HL-60/S4 (cell line): ENCODE measurements around the gene LRP1-AS.

Experiments
- in situ Hi-C: fragments of 300-500 bp; cut with MboI; formaldehyde crosslinking; loops from 2 replicates; pipeline ENCODE4 v1.14.3; 2022; ENCODE audit warnings: low sequenced_read_pairs

The LRP1-AS gene

GRCh38 chr12:57146961-57147944, at the start of gene LRP1-AS:
Gene LRP1-AS (minus strand): TSS chr12:57147619.
- in situ Hi-C loops: no loop called here

GRCh38 chr12:57196956-57197355, 49.5 kb upstream of the LRP1-AS start:
- in situ Hi-C loops: loop anchor here (25.0 kb wide), 1 partner anchor 435 kb away; the partner anchor contains the start of genes HSD17B6 and PRIM1

GRCh38 chr12:57196439-57196838, 49.0 kb upstream of the LRP1-AS start:
- in situ Hi-C loops: loop anchor here (25.0 kb wide), 1 partner anchor 434 kb away; the partner anchor contains the start of genes HSD17B6 and PRIM1

DNA sequence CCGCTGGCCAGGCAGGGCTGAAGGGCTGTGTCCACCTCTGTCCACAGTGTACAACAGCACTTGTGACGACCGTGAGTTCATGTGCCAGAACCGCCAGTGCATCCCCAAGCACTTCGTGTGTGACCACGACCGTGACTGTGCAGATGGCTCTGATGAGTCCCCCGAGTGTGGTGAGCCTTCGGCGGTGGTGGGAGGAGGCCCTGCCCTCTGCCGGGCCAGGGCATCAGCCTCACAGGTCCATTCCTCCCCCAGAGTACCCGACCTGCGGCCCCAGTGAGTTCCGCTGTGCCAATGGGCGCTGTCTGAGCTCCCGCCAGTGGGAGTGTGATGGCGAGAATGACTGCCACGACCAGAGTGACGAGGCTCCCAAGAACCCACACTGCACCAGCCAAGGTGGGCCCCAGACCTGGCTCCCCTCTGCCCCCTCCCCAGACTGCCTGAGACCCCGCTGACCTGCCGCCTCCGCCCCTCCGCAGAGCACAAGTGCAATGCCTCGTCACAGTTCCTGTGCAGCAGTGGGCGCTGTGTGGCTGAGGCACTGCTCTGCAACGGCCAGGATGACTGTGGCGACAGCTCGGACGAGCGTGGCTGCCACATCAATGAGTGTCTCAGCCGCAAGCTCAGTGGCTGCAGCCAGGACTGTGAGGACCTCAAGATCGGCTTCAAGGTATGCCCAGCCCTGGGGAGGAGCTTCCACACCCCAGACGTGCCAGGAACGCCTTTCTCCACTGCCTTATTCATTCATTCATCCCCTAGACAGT, 48.4 kb upstream of the LRP1-AS start:
- in situ Hi-C loops: loop anchor here (25.0 kb wide), 1 partner anchor 433 kb away; the partner anchor contains the start of genes HSD17B6 and PRIM1

DNA sequence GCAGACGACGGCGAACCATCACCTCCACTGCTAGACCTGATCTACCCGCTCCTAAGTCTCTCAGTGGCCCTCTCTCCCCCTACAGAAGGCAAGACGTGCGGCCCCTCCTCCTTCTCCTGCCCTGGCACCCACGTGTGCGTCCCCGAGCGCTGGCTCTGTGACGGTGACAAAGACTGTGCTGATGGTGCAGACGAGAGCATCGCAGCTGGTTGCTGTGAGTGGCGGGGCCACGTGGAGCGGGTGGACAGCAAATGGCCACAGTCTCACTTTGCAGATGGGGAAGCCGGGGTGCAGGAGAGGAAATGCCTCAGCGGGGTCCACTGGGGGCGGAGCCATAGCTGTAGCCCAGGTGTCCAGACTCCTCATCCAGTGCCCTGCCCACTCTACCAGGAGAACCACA, 47.8 kb upstream of the LRP1-AS start:
- in situ Hi-C loops: loop anchor here (25.0 kb wide), 1 partner anchor 433 kb away; the partner anchor contains the start of genes HSD17B6 and PRIM1

DNA sequence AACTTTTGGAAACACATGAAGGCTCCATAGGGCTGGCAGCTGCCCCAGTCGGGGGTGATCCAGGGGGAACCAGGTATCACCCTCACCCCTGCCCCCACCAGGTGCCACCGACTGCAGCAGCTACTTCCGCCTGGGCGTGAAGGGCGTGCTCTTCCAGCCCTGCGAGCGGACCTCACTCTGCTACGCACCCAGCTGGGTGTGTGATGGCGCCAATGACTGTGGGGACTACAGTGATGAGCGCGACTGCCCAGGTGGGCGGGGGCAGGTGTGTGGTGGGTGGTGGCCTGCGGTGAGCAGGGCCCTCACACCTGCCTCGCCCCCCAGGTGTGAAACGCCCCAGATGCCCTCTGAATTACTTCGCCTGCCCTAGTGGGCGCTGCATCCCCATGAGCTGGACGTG, 46.8 kb upstream of the LRP1-AS start:
- in situ Hi-C loops: loop anchor here (25.0 kb wide), 1 partner anchor 432 kb away; the partner anchor contains the start of genes HSD17B6 and PRIM1

DNA sequence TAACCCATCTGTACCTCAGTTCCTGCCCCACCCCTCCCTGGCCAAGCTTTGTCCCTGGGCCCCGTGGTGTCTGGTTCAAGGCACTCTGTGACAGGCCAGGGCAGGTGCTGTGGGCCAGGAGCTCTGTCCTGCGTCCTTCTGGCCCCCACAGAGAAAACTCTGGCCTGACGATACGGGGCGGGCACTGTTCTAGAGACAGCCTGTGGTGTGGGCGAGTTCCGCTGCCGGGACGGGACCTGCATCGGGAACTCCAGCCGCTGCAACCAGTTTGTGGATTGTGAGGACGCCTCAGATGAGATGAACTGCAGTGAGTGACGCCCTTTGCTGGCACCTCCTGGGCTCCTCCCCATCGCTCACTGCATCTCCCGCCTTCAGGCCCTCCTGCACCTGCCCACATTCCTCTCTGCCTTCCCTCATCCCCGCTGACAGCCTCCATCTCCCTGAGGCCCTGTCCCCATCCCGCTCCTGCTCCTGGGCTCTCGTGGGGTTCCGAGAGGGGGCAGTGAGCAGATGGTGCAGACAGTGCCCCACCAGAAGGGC, 46.4 kb upstream of the LRP1-AS start:
- in situ Hi-C loops: loop anchor here (25.0 kb wide), 1 partner anchor 431 kb away; the partner anchor contains the start of genes HSD17B6 and PRIM1

- in situ Hi-C loops: loop anchor here (25.0 kb wide), 1 partner anchor 431 kb away; the partner anchor contains the start of genes HSD17B6 and PRIM1
Observed at GRCh38 chr12:57192920-57193319, 45.5 kb upstream of the LRP1-AS start.

- in situ Hi-C loops: loop anchor here (25.0 kb wide), 1 partner anchor 429 kb away; the partner anchor contains the start of genes HSD17B6 and PRIM1
Observed at GRCh38 chr12:57191410-57191809, 44.0 kb upstream of the LRP1-AS start.

DNA sequence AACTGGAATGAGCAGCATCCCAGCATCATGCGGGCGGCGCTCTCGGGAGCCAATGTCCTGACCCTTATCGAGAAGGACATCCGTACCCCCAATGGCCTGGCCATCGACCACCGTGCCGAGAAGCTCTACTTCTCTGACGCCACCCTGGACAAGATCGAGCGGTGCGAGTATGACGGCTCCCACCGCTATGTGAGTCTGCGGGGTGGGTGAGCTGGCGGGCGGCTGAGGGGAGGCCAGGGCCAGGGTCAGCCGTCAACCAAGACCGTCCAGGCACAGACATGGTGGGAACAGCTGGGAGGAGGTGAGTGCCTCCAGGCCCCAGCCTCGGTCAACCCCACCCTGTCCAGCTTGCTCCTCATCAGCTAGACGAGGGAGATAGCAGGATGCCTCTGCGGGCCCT, 43.4 kb upstream of the LRP1-AS start:
- in situ Hi-C loops: loop anchor here (25.0 kb wide), 1 partner anchor 429 kb away; the partner anchor contains the start of genes HSD17B6 and PRIM1

DNA sequence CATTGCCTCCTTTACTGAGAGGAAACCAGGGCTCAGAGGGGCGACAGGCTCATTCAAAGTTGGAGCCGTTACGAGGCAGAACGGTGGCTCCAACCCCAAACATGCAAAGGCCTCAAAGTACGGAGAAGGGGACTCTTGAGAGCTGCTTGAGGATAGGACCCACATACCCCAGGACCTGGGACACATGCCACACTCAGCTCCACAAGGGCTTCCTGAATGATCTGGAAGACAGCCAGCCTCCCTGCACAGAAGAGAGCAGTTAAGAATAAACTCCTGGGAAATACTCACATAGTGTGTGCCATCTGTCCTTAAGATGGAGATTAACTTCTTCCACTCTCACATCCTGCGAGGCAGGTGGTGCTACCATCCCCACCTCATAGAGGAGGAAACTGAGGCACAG, 42.6 kb upstream of the LRP1-AS start:
- in situ Hi-C loops: loop anchor here (25.0 kb wide), 1 partner anchor 428 kb away; the partner anchor contains the start of genes HSD17B6 and PRIM1

DNA sequence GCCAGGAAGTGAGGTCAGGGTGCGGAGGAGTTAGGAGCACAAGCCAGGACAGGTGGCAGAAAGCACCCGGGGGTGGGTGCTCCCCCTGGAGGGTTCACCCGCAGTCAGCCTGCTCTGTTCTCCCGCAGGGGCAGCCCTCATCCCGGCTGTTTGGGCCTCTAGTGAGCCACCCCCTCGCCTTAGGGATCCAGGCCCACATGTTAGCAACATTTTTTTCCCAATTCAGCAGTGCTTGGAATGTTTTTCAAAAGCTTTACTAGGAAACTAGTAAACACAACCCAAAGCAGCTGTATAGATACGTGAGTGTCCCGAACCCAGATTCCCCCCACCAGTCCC, 40.6 kb upstream of the LRP1-AS start:
- in situ Hi-C loops: loop anchor here (25.0 kb wide), 1 partner anchor 426 kb away; the partner anchor contains the start of genes HSD17B6 and PRIM1

GRCh38 chr12:57187222-57188089, 40.0 kb upstream of the LRP1-AS start:
- in situ Hi-C loops: loop anchor here (25.0 kb wide), 1 partner anchor 425 kb away; the partner anchor contains the start of genes HSD17B6 and PRIM1

DNA sequence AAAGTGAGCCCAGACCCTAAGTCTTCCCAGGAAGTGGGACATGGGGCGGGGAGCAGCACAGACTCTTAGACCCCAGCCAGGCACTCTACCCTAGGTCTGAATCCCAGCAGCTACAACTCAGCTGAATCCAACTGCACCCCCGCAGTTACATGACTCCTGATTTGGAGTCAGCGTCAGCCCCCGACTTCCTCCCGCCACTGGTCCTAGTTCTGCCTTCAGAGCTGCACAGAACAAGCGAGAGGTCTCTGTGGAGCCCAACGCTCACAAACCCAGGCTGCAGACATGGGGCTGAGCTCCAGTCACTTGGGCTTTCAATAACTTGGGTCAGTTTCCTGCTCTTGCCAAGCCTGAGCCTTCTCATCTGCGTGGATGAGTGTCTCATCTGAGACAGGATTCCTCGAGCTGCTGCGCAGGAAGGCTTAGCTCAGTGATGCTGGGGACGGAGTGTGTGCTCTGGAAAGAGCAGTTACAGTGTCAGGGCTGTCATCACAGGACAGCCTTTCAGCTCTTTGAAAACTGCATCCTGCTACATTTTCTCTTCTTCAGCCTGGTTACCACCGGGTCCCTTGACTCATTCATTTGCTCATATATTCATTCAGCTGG, 38.6 kb upstream of the LRP1-AS start:
- in situ Hi-C loops: loop anchor here (25.0 kb wide), 1 partner anchor 424 kb away; the partner anchor contains the start of genes HSD17B6 and PRIM1

GRCh38 chr12:57185403-57185802, 38.0 kb upstream of the LRP1-AS start:
- in situ Hi-C loops: loop anchor here (25.0 kb wide), 1 partner anchor 423 kb away; the partner anchor contains the start of genes HSD17B6 and PRIM1

DNA sequence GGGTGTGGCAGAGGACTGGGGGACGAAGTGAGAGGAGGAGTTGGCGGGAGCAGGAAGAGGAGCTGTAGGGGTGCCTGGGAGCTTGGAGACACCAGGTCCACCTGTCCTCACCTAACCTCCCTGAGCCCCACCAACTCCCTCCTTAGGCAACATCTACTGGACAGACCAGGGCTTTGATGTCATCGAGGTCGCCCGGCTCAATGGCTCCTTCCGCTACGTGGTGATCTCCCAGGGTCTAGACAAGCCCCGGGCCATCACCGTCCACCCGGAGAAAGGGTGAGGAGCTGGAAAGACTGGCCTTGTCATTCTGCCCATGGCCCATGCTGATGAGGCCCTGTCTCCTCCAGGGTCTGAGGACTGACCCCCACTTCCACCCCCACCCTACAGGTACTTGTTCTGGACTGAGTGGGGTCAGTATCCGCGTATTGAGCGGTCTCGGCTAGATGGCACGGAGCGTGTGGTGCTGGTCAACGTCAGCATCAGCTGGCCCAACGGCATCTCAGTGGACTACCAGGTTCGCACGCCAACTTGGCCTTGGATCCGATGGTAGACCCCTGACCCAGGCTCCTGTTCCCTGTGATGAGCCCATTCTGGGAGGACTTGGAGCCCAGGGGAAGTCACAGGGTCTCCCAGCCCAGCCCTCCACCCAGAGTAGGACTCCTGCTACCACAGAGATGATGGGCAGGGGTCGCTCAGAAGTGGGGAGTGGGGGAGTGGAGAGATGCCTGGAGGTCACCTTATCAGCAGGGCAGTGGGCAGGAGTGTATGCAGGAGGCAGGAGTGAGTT, 36.7 kb upstream of the LRP1-AS start:
- in situ Hi-C loops: loop anchor here (25.0 kb wide), 1 partner anchor 422 kb away; the partner anchor contains the start of genes HSD17B6 and PRIM1

GRCh38 chr12:57182918-57183575, 35.6 kb upstream of the LRP1-AS start:
- in situ Hi-C loops: loop anchor here (25.0 kb wide), 1 partner anchor 421 kb away; the partner anchor contains the start of genes HSD17B6 and PRIM1
